BJ (cell line): ENCODE data around the gene SDHAF1. TPM values are rescaled to one million over a fixed set of nuclear protein-coding genes. Genes with fewer than 3 reads are reported as not detected.

ENCODE experiments used
- CTCF ChIA-PET: fragments of 350-600 bp; formaldehyde crosslinking; extraction: SDS; loops from one replicate; lab custom pipeline; 2021; ENCODE audit warnings: antibody characterized with exemption, inconsistent platforms; lab: Yijun Ruan, JAX
- POLR2A ChIA-PET: fragments of 300-600 bp; sonication (Branson Sonifier 250); formaldehyde crosslinking; extraction: SDS; loops from one replicate; lab custom pipeline; 2021; ENCODE audit warnings: antibody characterized with exemption; lab: Charles Lee
- DNase-seq: peaks from one replicate; pipeline ENCODE4 v3.0.0-alpha.2; 2011; ENCODE audit warnings: low read depth
- H3K27me3 ChIP-seq: 2 replicates; pipeline ENCODE4 v1.6.0; 2011; ENCODE audit warnings: low read length; ENCODE audit not compliant: control insufficient read depth, insufficient read depth
- H3K36me3 ChIP-seq: 2 replicates; pipeline ENCODE4 v1.5.1; 2011; ENCODE audit warnings: low read length; ENCODE audit not compliant: control insufficient read depth, insufficient read depth
- H3K4me3 ChIP-seq: 2 replicates; pipeline ENCODE4 v1.5.1; 2011; ENCODE audit warnings: low read depth, mild to moderate bottlenecking, control low read depth, low read length
- polyA plus RNA-seq: library from polyadenylated mRNA; depleted of rRNA; stranded (reverse); fragments of >200 nt; gene quantifications from 2 replicates; pipeline ENCODE4 v1.2.3, GENCODE V29; 2011
- TF ChIP-seq, protein P1 (sequence below): IDR thresholded peaks from 2 replicates; pipeline ENCODE4 v1.5.1; 2011; ENCODE audit warnings: low read depth, mild to moderate bottlenecking, control low read depth, inconsistent platforms, low read length, moderate library complexity; ENCODE audit not compliant: insufficient read depth

SDHAF1 gene
- polyA plus RNA-seq, 1 experiment = 14.5 TPM

- Histone ChIP-seq H3K4me3 (no peak overlapping the region), H3K27me3 (no peaks in the 10 kb centered on the region), H3K36me3 (no peaks in the 10 kb centered on the region)
- TF ChIP-seq, protein P1, sequence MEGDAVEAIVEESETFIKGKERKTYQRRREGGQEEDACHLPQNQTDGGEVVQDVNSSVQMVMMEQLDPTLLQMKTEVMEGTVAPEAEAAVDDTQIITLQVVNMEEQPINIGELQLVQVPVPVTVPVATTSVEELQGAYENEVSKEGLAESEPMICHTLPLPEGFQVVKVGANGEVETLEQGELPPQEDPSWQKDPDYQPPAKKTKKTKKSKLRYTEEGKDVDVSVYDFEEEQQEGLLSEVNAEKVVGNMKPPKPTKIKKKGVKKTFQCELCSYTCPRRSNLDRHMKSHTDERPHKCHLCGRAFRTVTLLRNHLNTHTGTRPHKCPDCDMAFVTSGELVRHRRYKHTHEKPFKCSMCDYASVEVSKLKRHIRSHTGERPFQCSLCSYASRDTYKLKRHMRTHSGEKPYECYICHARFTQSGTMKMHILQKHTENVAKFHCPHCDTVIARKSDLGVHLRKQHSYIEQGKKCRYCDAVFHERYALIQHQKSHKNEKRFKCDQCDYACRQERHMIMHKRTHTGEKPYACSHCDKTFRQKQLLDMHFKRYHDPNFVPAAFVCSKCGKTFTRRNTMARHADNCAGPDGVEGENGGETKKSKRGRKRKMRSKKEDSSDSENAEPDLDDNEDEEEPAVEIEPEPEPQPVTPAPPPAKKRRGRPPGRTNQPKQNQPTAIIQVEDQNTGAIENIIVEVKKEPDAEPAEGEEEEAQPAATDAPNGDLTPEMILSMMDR = no peak
- no peak for DNase-seq
- CTCF ChIA-PET = interaction anchor here (1.2 to 1.3 kb wide), 2 partner anchors 10 to 15 kb away, joined by 3 to 4 read pairs; no protein-coding TSS in a partner anchor
- POLR2A ChIA-PET = no interaction called here
These were observed 28.2 kb upstream of the SDHAF1 start for GRCh38 chr19:35966771-35967170.

DNA sequence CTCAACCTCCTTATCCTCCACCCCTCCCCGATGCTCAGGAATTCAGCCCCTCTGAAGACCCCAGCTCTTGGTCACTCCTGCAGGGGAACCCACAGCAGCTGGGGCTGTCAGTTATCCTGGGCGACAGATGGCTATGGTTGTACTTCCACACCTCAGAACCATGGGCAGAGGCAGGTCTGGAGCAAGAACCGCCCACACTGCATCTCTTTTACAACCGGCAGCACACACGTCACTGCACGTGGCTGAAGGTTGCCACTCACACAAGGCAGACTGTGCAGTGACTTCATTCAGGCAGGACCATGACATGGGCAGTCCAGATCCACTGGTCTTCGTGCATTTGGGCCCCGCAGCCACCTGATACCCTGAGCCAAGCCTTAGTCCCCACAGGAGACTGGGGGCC is 21.5 kb upstream of the SDHAF1 start:
- ChIA-PET CTCF (no interaction called here), POLR2A (no interaction called here)
- no peak for DNase-seq
- TF ChIP-seq, protein P1 = no peak
- Histone ChIP-seq H3K27me3 (no peaks in the 10 kb centered on the region; the same call in 1 of the 2 replicates), H3K36me3 (no peaks in the 10 kb centered on the region), H3K4me3 (no peak overlapping the region)

- H3K36me3 ChIP-seq = no peaks in the 10 kb centered on the region
- ChIA-PET POLR2A (no interaction called here), CTCF (interaction anchor here (1.3 to 1.6 kb wide), 2 partner anchors 9 to 20 kb away, joined by 3 read pairs; partner anchors contain the start of gene SDHAF1)
- no peaks in the 10 kb centered on the region; the same call in 1 of the 2 replicates for H3K27me3 ChIP-seq
- H3K4me3 ChIP-seq = no peak overlapping the region
- TF ChIP-seq, protein P1 = no peak
- DNase-seq = no peak
These were observed 19.3 kb upstream of the SDHAF1 start for GRCh38 chr19:35975608-35976214.

DNA sequence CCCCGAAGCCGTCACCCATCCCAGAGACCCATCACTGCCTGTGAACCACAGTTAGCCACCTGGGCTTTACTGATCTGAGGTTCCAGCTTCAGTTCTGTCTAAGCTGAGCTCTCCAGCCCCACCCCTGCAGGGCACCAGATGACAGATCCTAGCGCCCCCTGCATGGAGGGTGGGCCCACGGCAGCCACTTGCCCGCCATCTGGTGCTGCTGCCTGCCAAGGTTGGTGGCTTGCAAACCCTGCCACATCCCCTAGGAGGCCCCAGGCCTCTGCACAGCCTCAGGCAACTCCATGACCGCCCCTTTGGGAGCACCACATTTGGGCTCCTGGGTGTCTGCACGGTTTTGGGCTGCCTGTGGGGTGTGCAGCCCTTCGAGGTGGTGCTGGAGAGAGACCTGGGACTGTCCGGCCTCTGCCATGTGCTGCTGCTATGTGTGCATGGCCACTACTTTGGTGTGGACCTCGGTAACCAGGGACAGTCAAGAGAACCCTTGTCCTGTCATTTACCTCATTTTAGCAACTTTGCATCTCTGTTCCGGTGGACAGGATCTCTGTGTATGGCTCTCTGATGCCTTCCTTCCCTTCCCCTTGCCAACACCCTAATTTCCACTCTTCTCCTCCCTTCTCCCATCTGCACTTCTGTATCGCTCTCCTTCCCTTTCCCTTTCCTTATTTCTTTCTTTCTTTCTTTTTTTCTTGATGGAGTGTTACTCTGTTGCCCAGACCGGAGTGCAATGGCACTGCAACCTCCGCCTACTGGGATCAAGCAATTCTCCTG is 17.4 kb upstream of the SDHAF1 start:
- H3K36me3 ChIP-seq = no peaks in the 10 kb centered on the region
- H3K4me3 ChIP-seq = no peak overlapping the region
- DNase-seq = no peak
- ChIA-PET POLR2A (no interaction called here), CTCF (interaction anchor here (1.6 kb wide), 1 partner anchor 11 kb away, joined by 3 read pairs; no protein-coding TSS in a partner anchor)
- no peaks in the 10 kb centered on the region; the same call in 1 of the 2 replicates for H3K27me3 ChIP-seq
- TF ChIP-seq, protein P1 = no peak

- no peak overlapping the region for H3K4me3 ChIP-seq
- TF ChIP-seq, protein P1 = no peak
- H3K27me3 ChIP-seq = no peaks in the 10 kb centered on the region; the same call in 1 of the 2 replicates
- ChIA-PET POLR2A (no interaction called here), CTCF (no interaction called here)
- H3K36me3 ChIP-seq = no peaks in the 10 kb centered on the region
- DNase-seq = no peak
These were observed 16.7 kb upstream of the SDHAF1 start for GRCh38 chr19:35978271-35978670.
